ENCODE measurements around the gene EFCAB6.

EFCAB6 gene

DNA sequence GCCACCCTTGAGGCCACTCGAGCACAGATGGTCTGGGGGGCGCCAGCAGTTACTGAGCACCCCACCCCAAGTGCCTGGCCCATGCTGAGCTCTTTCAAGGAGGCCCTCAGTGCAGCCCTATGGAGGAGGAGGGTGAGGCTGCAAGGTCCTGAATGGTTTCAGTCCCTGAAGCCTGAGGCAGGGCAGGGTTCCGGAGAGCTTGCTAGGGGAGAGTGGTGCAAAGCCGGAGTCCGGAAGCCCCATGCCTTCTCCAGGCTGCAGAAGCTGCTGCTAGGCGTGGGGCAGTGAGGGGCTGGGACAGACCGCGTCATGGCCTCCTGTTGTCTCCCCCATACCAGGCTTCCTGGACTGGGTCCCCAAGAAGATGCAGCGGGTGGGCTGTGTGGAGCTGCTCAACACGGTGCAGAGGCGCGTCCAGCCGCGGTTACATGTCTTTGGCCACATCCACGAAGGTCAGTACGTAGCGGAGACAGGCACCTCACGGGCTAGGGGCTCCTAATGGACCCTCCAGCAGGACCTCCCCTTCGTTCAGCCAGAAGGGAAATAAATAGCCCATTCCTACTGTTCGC, 309.7 kb downstream of the EFCAB6 start:
- no peak overlapping the region for H3K4me2 ChIP-seq (ENCODE audit: insufficient read depth, low read length)
- H3K9me3 ChIP-seq (ENCODE audit: insufficient read depth, low read length, severe bottlenecking) = no peaks in the 10 kb centered on the region
- H4K20me1 ChIP-seq (ENCODE audit: insufficient read depth, low read length) = no peaks in the 10 kb centered on the region
- no peaks in the 10 kb centered on the region for H3K79me2 ChIP-seq (ENCODE audit: insufficient read depth, low read length)
- TF ChIP-seq, protein P1, sequence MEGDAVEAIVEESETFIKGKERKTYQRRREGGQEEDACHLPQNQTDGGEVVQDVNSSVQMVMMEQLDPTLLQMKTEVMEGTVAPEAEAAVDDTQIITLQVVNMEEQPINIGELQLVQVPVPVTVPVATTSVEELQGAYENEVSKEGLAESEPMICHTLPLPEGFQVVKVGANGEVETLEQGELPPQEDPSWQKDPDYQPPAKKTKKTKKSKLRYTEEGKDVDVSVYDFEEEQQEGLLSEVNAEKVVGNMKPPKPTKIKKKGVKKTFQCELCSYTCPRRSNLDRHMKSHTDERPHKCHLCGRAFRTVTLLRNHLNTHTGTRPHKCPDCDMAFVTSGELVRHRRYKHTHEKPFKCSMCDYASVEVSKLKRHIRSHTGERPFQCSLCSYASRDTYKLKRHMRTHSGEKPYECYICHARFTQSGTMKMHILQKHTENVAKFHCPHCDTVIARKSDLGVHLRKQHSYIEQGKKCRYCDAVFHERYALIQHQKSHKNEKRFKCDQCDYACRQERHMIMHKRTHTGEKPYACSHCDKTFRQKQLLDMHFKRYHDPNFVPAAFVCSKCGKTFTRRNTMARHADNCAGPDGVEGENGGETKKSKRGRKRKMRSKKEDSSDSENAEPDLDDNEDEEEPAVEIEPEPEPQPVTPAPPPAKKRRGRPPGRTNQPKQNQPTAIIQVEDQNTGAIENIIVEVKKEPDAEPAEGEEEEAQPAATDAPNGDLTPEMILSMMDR (IDR thresholded peaks at IDR 0.05; ENCODE audit: borderline replicate concordance, extremely low read depth, low read length, poor library complexity, severe bottlenecking) = no peak
- TF ChIP-seq EZH2 (IDR thresholded peaks at IDR 0.05; ENCODE audit: borderline replicate concordance, low read depth, low read length, severe bottlenecking) = no peak
- H3K4me3 ChIP-seq (ENCODE audit: low read depth in 1 of 2, low read length in 2 of 2) = no peak overlapping the region
- H3K27ac ChIP-seq (ENCODE audit: low read length) = no peak overlapping the region
- DNase-seq (no peak), ATAC-seq (ENCODE audit: insufficient read depth, low read depth) (no peak)
- no peaks in the 10 kb centered on the region for H3K36me3 ChIP-seq (ENCODE audit: insufficient read depth, low read length)
- H2AFZ ChIP-seq (ENCODE audit: low read depth, low read length) = no peak overlapping the region
- no peaks in the 10 kb centered on the region for H3K27me3 ChIP-seq (ENCODE audit: insufficient read depth, low read length, poor library complexity)
- H3K9ac ChIP-seq (ENCODE audit: low read depth, low read length) = no peak overlapping the region
- H3K4me1 ChIP-seq (ENCODE audit: insufficient read depth, low read length) = no peaks in the 10 kb centered on the region

DNA sequence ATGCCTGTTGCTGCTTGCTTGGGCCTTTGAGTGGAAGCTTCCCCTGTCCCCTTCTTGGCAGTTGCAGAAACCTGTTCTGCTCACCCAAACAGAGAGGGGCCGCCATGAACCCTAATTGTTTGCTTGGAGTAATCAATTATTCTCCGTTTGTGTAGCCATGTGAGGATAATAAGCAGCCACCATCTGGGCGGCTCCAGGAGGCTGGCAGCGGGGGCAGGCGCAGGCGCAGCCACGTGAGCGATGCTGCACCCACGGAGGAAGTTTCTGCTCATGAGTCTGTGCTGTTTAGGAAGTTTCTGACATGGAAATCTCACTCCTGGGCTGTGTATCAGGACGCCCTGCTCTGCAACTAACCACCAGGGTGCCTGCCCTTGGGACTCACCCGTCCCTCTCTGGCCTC, 310.2 kb downstream of the EFCAB6 start:
- TF ChIP-seq, protein P1 (IDR thresholded peaks at IDR 0.05; ENCODE audit: borderline replicate concordance, extremely low read depth, low read length, poor library complexity, severe bottlenecking) = no peak
- TF ChIP-seq EZH2 (IDR thresholded peaks at IDR 0.05; ENCODE audit: borderline replicate concordance, low read depth, low read length, severe bottlenecking) = no peak
- no peaks in the 10 kb centered on the region for H4K20me1 ChIP-seq (ENCODE audit: insufficient read depth, low read length)
- H3K4me1 ChIP-seq (ENCODE audit: insufficient read depth, low read length) = no peaks in the 10 kb centered on the region
- DNase-seq = no peak
- no peak overlapping the region for H3K27ac ChIP-seq (ENCODE audit: low read length)
- no peak overlapping the region for H3K4me2 ChIP-seq (ENCODE audit: insufficient read depth, low read length)
- H3K36me3 ChIP-seq (ENCODE audit: insufficient read depth, low read length) = no peaks in the 10 kb centered on the region
- no peaks in the 10 kb centered on the region for H3K27me3 ChIP-seq (ENCODE audit: insufficient read depth, low read length, poor library complexity)
- H3K9me3 ChIP-seq (ENCODE audit: insufficient read depth, low read length, severe bottlenecking) = no peaks in the 10 kb centered on the region
- no peak overlapping the region for H2AFZ ChIP-seq (ENCODE audit: low read depth, low read length)
- H3K9ac ChIP-seq (ENCODE audit: low read depth, low read length) = no peak overlapping the region
- no peaks in the 10 kb centered on the region for H3K79me2 ChIP-seq (ENCODE audit: insufficient read depth, low read length)
- no peak for ATAC-seq (ENCODE audit: insufficient read depth, low read depth)
- no peak overlapping the region for H3K4me3 ChIP-seq (ENCODE audit: low read depth in 1 of 2, low read length in 2 of 2)

DNA sequence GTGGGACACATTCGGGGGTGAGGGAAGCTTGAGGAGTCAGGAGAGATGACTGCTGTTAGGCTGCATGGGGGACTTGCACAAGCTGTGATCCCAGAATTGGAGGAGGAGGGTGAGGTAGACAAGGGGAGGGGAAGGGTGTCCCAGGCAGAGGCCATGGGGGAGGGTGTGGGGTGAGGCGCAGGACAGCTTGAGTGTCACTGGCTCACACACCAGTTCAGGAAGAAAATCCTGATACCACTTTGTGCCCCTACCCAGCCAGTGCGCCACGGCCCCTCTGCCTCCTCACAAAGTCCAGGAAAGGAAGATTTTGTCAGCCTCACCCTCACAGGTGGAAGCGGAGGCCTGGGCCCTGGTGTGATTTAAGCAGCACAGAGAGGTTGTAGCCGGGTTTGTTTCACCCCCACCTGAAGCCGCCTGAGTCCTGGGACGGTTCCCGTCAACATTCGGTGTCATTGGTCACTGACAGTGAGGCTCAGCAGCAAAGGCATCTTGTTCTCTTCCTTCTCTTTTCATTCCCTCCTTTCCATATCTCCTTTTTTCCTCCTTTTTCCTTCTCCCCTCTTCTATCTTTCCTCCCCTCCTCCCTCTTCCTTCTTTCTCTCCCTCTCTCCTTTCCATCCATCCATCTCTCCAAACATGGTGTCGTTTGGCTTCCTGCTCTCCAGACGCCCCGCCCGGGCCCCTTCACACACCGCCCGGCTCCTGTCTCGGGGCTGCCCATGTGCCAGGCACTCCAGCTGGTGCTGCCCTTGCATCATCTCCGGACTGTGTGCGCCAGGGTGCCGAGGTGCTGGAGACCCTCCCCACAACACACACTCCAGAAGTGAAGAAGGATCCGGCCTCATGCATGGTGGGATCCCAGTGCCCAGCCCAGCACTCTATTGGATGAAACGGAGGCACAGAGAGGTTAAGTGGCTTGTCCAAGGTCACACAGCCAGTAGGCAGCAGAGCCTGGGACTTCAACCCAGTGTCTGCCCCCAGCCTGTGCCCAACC, 311.0 kb downstream of the EFCAB6 start:
- no peak for DNase-seq
- H3K36me3 ChIP-seq (ENCODE audit: insufficient read depth, low read length) = no peaks in the 10 kb centered on the region
- H3K27me3 ChIP-seq (ENCODE audit: insufficient read depth, low read length, poor library complexity) = no peaks in the 10 kb centered on the region
- H3K4me3 ChIP-seq (ENCODE audit: low read depth in 1 of 2, low read length in 2 of 2) = no peak overlapping the region
- H3K27ac ChIP-seq (ENCODE audit: low read length) = no peak overlapping the region
- no peak for ATAC-seq (ENCODE audit: insufficient read depth, low read depth)
- no peak overlapping the region for H3K9ac ChIP-seq (ENCODE audit: low read depth, low read length)
- H4K20me1 ChIP-seq (ENCODE audit: insufficient read depth, low read length) = no peaks in the 10 kb centered on the region
- TF ChIP-seq EZH2 (IDR thresholded peaks at IDR 0.05; ENCODE audit: borderline replicate concordance, low read depth, low read length, severe bottlenecking) = no peak
- TF ChIP-seq, protein P1 (IDR thresholded peaks at IDR 0.05; ENCODE audit: borderline replicate concordance, extremely low read depth, low read length, poor library complexity, severe bottlenecking) = no peak
- H2AFZ ChIP-seq (ENCODE audit: low read depth, low read length) = no peak overlapping the region
- H3K4me2 ChIP-seq (ENCODE audit: insufficient read depth, low read length) = no peak overlapping the region
- no peaks in the 10 kb centered on the region for H3K4me1 ChIP-seq (ENCODE audit: insufficient read depth, low read length)
- H3K79me2 ChIP-seq (ENCODE audit: insufficient read depth, low read length) = no peaks in the 10 kb centered on the region
- H3K9me3 ChIP-seq (ENCODE audit: insufficient read depth, low read length, severe bottlenecking) = no peaks in the 10 kb centered on the region
